ENCODE results near the gene NFIX.

NFIX gene

GRCh38 chr19:12996406-12997094, 1.3 kb downstream of the NFIX start:
- Histone ChIP-seq H3K18ac (ENCODE audit: low read length) (no peak overlapping the region), H3K79me1 (ENCODE audit: low read length) (no peaks in the 10 kb centered on the region), H2BK120ac (ENCODE audit: low read depth, low read length) (no peak overlapping the region), H3K79me2 (ENCODE audit: control insufficient read depth, insufficient read depth, low read length) (no peaks in the 10 kb centered on the region), H2AK5ac (ENCODE audit: low read length) (no peak overlapping the region), H3K27ac (ENCODE audit: low read depth, low read length) (no peak overlapping the region), H4K8ac (ENCODE audit: low read depth, low read length) (no peak overlapping the region), H3K27me3 (ENCODE audit: insufficient read depth, low read length, poor library complexity) (peaks cover 36% of the 10 kb centered on the region), H3K36me3 (ENCODE audit: control insufficient read depth, insufficient read depth, low read length) (no peaks in the 10 kb centered on the region), H3K4me2 (ENCODE audit: low read length) (no peak overlapping the region), H3K4ac (ENCODE audit: low read depth, low read length) (no peak overlapping the region), H3K56ac (ENCODE audit: low read length) (no peak overlapping the region), H3K9ac (ENCODE audit: low read length) (no peak overlapping the region), H3K23ac (ENCODE audit: low read length) (no peak overlapping the region), H3K4me3 (ENCODE audit: low read length) (no peak overlapping the region), H4K5ac (ENCODE audit: low read length) (no peak overlapping the region), H2BK15ac (replicated peaks; ENCODE audit: low read depth) (no peak overlapping the region), H2BK5ac (ENCODE audit: low read length) (no peak overlapping the region), H3K4me1 (ENCODE audit: control insufficient read depth, low read depth, low read length) (no peaks in the 10 kb centered on the region)
- no CpG with 5 or more reads among the region's 52 CpGs for WGBS (ENCODE audit: extremely low coverage, insufficient coverage, low lambda C conversion rate)
- peak; percentile 33 for DNase-seq

GRCh38 chr19:12997179-12997966, 2.1 kb downstream of the NFIX start:
- Histone ChIP-seq H4K8ac (ENCODE audit: low read depth, low read length) (no peak overlapping the region), H2BK15ac (replicated peaks; ENCODE audit: low read depth) (no peak overlapping the region), H3K4me2 (ENCODE audit: low read length) (no peak overlapping the region), H3K36me3 (ENCODE audit: control insufficient read depth, insufficient read depth, low read length) (no peaks in the 10 kb centered on the region), H2BK5ac (ENCODE audit: low read length) (no peak overlapping the region), H3K18ac (ENCODE audit: low read length) (no peak overlapping the region), H2BK120ac (ENCODE audit: low read depth, low read length) (no peak overlapping the region), H3K79me1 (ENCODE audit: low read length) (no peaks in the 10 kb centered on the region), H3K27me3 (ENCODE audit: insufficient read depth, low read length, poor library complexity) (peaks cover 36% of the 10 kb centered on the region), H3K4me3 (ENCODE audit: low read length) (no peak overlapping the region), H3K27ac (ENCODE audit: low read depth, low read length) (no peak overlapping the region), H3K4ac (ENCODE audit: low read depth, low read length) (no peak overlapping the region), H3K23ac (ENCODE audit: low read length) (no peak overlapping the region), H3K56ac (ENCODE audit: low read length) (no peak overlapping the region), H3K9ac (ENCODE audit: low read length) (no peak overlapping the region), H3K79me2 (ENCODE audit: control insufficient read depth, insufficient read depth, low read length) (no peaks in the 10 kb centered on the region), H3K4me1 (ENCODE audit: control insufficient read depth, low read depth, low read length) (no peaks in the 10 kb centered on the region), H2AK5ac (ENCODE audit: low read length) (no peak overlapping the region), H4K5ac (ENCODE audit: low read length) (no peak overlapping the region)
- no peak for DNase-seq
- WGBS (ENCODE audit: extremely low coverage, insufficient coverage, low lambda C conversion rate), result no CpG with 5 or more reads among the region's 25 CpGs

GRCh38 chr19:12997967-12998940, 3.0 kb downstream of the NFIX start:
- no peak overlapping the region for H3K56ac ChIP-seq (ENCODE audit: low read length)
- H2AK5ac ChIP-seq (ENCODE audit: low read length), result no peak overlapping the region
- no peak overlapping the region for H4K8ac ChIP-seq (ENCODE audit: low read depth, low read length)
- peaks cover 36% of the 10 kb centered on the region for H3K27me3 ChIP-seq (ENCODE audit: insufficient read depth, low read length, poor library complexity)
- H3K4me1 ChIP-seq (ENCODE audit: control insufficient read depth, low read depth, low read length), result no peaks in the 10 kb centered on the region
- no peaks in the 10 kb centered on the region for H3K79me2 ChIP-seq (ENCODE audit: control insufficient read depth, insufficient read depth, low read length)
- H3K79me1 ChIP-seq (ENCODE audit: low read length), result no peaks in the 10 kb centered on the region
- no peak overlapping the region for H3K4me3 ChIP-seq (ENCODE audit: low read length)
- H4K5ac ChIP-seq (ENCODE audit: low read length), result no peak overlapping the region
- H3K18ac ChIP-seq (ENCODE audit: low read length), result no peak overlapping the region
- no CpG with 5 or more reads among the region's 32 CpGs for WGBS (ENCODE audit: extremely low coverage, insufficient coverage, low lambda C conversion rate)
- no peak overlapping the region for H3K4me2 ChIP-seq (ENCODE audit: low read length)
- no peak overlapping the region for H3K4ac ChIP-seq (ENCODE audit: low read depth, low read length)
- no peaks in the 10 kb centered on the region for H3K36me3 ChIP-seq (ENCODE audit: control insufficient read depth, insufficient read depth, low read length)
- no peak for DNase-seq
- no peak overlapping the region for H3K27ac ChIP-seq (ENCODE audit: low read depth, low read length)
- no peak overlapping the region for H2BK15ac ChIP-seq (replicated peaks; ENCODE audit: low read depth)
- no peak overlapping the region for H2BK120ac ChIP-seq (ENCODE audit: low read depth, low read length)
- no peak overlapping the region for H3K9ac ChIP-seq (ENCODE audit: low read length)
- no peak overlapping the region for H3K23ac ChIP-seq (ENCODE audit: low read length)
- no peak overlapping the region for H2BK5ac ChIP-seq (ENCODE audit: low read length)

- H4K8ac ChIP-seq (ENCODE audit: low read depth, low read length), result no peak overlapping the region
- H3K27me3 ChIP-seq (ENCODE audit: insufficient read depth, low read length, poor library complexity), result peaks cover 33% of the 10 kb centered on the region
- no peak overlapping the region for H3K56ac ChIP-seq (ENCODE audit: low read length)
- H4K5ac ChIP-seq (ENCODE audit: low read length), result no peak overlapping the region
- no peak overlapping the region for H3K4me3 ChIP-seq (ENCODE audit: low read length)
- H3K79me1 ChIP-seq (ENCODE audit: low read length), result no peaks in the 10 kb centered on the region
- H2BK5ac ChIP-seq (ENCODE audit: low read length), result no peak overlapping the region
- no peak overlapping the region for H3K23ac ChIP-seq (ENCODE audit: low read length)
- no peak overlapping the region for H3K18ac ChIP-seq (ENCODE audit: low read length)
- no peak overlapping the region for H2BK15ac ChIP-seq (replicated peaks; ENCODE audit: low read depth)
- no peaks in the 10 kb centered on the region for H3K4me1 ChIP-seq (ENCODE audit: control insufficient read depth, low read depth, low read length)
- no peak overlapping the region for H2AK5ac ChIP-seq (ENCODE audit: low read length)
- no CpG with 5 or more reads among the region's 19 CpGs for WGBS (ENCODE audit: extremely low coverage, insufficient coverage, low lambda C conversion rate)
- no peaks in the 10 kb centered on the region for H3K79me2 ChIP-seq (ENCODE audit: control insufficient read depth, insufficient read depth, low read length)
- H3K4me2 ChIP-seq (ENCODE audit: low read length), result no peak overlapping the region
- no peaks in the 10 kb centered on the region for H3K36me3 ChIP-seq (ENCODE audit: control insufficient read depth, insufficient read depth, low read length)
- H2BK120ac ChIP-seq (ENCODE audit: low read depth, low read length), result no peak overlapping the region
- no peak overlapping the region for H3K4ac ChIP-seq (ENCODE audit: low read depth, low read length)
- no peak for DNase-seq
- H3K27ac ChIP-seq (ENCODE audit: low read depth, low read length), result no peak overlapping the region
- H3K9ac ChIP-seq (ENCODE audit: low read length), result no peak overlapping the region
These were observed 5.9 kb downstream of the NFIX start for GRCh38 chr19:13001166-13001501.

GRCh38 chr19:13001502-13002165, 6.4 kb downstream of the NFIX start:
- Histone ChIP-seq H3K27ac (ENCODE audit: low read depth, low read length) (no peak overlapping the region), H3K79me2 (ENCODE audit: control insufficient read depth, insufficient read depth, low read length) (no peaks in the 10 kb centered on the region), H4K5ac (ENCODE audit: low read length) (no peak overlapping the region), H3K4me2 (ENCODE audit: low read length) (no peak overlapping the region), H3K9ac (ENCODE audit: low read length) (no peak overlapping the region), H3K36me3 (ENCODE audit: control insufficient read depth, insufficient read depth, low read length) (no peaks in the 10 kb centered on the region), H2BK15ac (replicated peaks; ENCODE audit: low read depth) (no peak overlapping the region), H2BK5ac (ENCODE audit: low read length) (no peak overlapping the region), H3K56ac (ENCODE audit: low read length) (no peak overlapping the region), H4K8ac (ENCODE audit: low read depth, low read length) (no peak overlapping the region), H3K4me3 (ENCODE audit: low read length) (no peak overlapping the region), H3K27me3 (ENCODE audit: insufficient read depth, low read length, poor library complexity) (peaks cover 28% of the 10 kb centered on the region), H3K18ac (ENCODE audit: low read length) (no peak overlapping the region), H2BK120ac (ENCODE audit: low read depth, low read length) (no peak overlapping the region), H3K23ac (ENCODE audit: low read length) (no peak overlapping the region), H3K4me1 (ENCODE audit: control insufficient read depth, low read depth, low read length) (no peaks in the 10 kb centered on the region), H3K79me1 (ENCODE audit: low read length) (no peaks in the 10 kb centered on the region), H2AK5ac (ENCODE audit: low read length) (no peak overlapping the region), H3K4ac (ENCODE audit: low read depth, low read length) (no peak overlapping the region)
- no peak for DNase-seq
- WGBS (ENCODE audit: extremely low coverage, insufficient coverage, low lambda C conversion rate), result no CpG with 5 or more reads among the region's 41 CpGs
